ENCODE measurements around the gene FAM149B1.
"Not testable (repeated sequence)": the region's sequence is repeated elsewhere in the genome, so short reads cannot be mapped to it uniquely, and the experiment has no call there.

Gene FAM149B1

GRCh38 chr10:73248259-73248724, 80.4 kb downstream of the FAM149B1 start:
- no peak for DNase-seq (ENCODE audit: low read depth)
- TF ChIP-seq CTCF (IDR thresholded peaks at IDR 0.05; ENCODE audit: insufficient read depth, low read depth, low read length, missing control alignments): no peak
- H3K4me3 ChIP-seq (ENCODE audit: low read length): no peak overlapping the region

- DNase-seq (ENCODE audit: low read depth): peak; percentile 37
- TF ChIP-seq CTCF (IDR thresholded peaks at IDR 0.05; ENCODE audit: insufficient read depth, low read depth, low read length, missing control alignments): no peak
- H3K4me3 ChIP-seq (ENCODE audit: low read length): peak overlapping the region; percentile 73
These were observed 83.9 kb downstream of the FAM149B1 start for GRCh38 chr10:73251683-73252444.

GRCh38 chr10:73252445-73253224, 84.7 kb downstream of the FAM149B1 start, which contains the start of gene MRPS16:
MRPS16 (minus strand) TSS chr10:73252644; CDS start chr10:73252482, 162 bp downstream.
- H3K4me3 ChIP-seq (ENCODE audit: low read length): peak within 1 kb of the TSS; percentile 73
- TF ChIP-seq CTCF (IDR thresholded peaks at IDR 0.05; ENCODE audit: insufficient read depth, low read depth, low read length, missing control alignments): no peak
- peak; percentile 99 for DNase-seq (ENCODE audit: low read depth)

GRCh38 chr10:73253225-73253555, 85.3 kb downstream of the FAM149B1 start:
- peak; percentile 15 for DNase-seq (ENCODE audit: low read depth)
- peak overlapping the region; percentile 73 for H3K4me3 ChIP-seq (ENCODE audit: low read length)
- peak; percentile 23 for TF ChIP-seq CTCF (IDR thresholded peaks at IDR 0.05; ENCODE audit: insufficient read depth, low read depth, low read length, missing control alignments)

- H3K4me3 ChIP-seq (ENCODE audit: low read length); DNase-seq (ENCODE audit: low read depth): not testable (repeated sequence)
These were observed 90.7 kb downstream of the FAM149B1 start for GRCh38 chr10:73258612-73259011.

- H3K4me3 ChIP-seq (ENCODE audit: low read length): no peak overlapping the region
- TF ChIP-seq CTCF (IDR thresholded peaks at IDR 0.05; ENCODE audit: insufficient read depth, low read depth, low read length, missing control alignments): no peak
- no peak for DNase-seq (ENCODE audit: low read depth)
These were observed 93.6 kb downstream of the FAM149B1 start for GRCh38 chr10:73261362-73261995.

GRCh38 chr10:73262105-73262730, 94.3 kb downstream of the FAM149B1 start:
- no peak overlapping the region for H3K4me3 ChIP-seq (ENCODE audit: low read length)
- peak; percentile 95 for DNase-seq (ENCODE audit: low read depth)
- no peak for TF ChIP-seq CTCF (IDR thresholded peaks at IDR 0.05; ENCODE audit: insufficient read depth, low read depth, low read length, missing control alignments)
